Cardiac muscle cell (in vitro differentiated cells and primary cell): Measurements from ENCODE around the gene CDK5RAP2. TPM values are rescaled to one million over a fixed set of nuclear protein-coding genes. Genes with fewer than 3 reads are reported as not detected.

Experiments used
- DNase-seq, 2 donors: peaks; one replicate each; pipeline versions ENCODE4 v3.0.0 to v3.0.0-alpha.2; 2010 to 2017; ENCODE audit warnings: low read depth in 1 of 2, low spot score in 1 of 2
- H3K27ac ChIP-seq: fragments of 200-600 bp; sonication (generic); 2 replicates; pipeline ENCODE4 v1.5.1; 2016
- H3K27me3 ChIP-seq: fragments of 200-600 bp; sonication (generic); 2 replicates; pipeline ENCODE4 v1.6.0; 2016; ENCODE audit warnings: control low read depth
- H3K36me3 ChIP-seq: fragments of 200-600 bp; sonication (generic); 2 replicates; pipeline ENCODE4 v1.5.1; 2016; ENCODE audit warnings: control low read depth
- H3K4me1 ChIP-seq: fragments of 200-600 bp; sonication (generic); 2 replicates; pipeline ENCODE4 v1.8.1; 2017; ENCODE audit warnings: low read depth, mild to moderate bottlenecking, mixed run types
- H3K4me3 ChIP-seq: fragments of 200-600 bp; sonication (generic); 2 replicates; pipeline ENCODE4 v1.5.1; 2016; ENCODE audit warnings: mild to moderate bottlenecking
- H3K9me3 ChIP-seq: fragments of 200-600 bp; sonication (generic); 2 replicates; pipeline ENCODE4 v1.5.1; 2017; ENCODE audit warnings: low read depth, mild to moderate bottlenecking, control low read depth
- CTCF ChIP-seq: IDR thresholded peaks from 2 replicates; pipeline ENCODE4 v1.5.1; 2012; ENCODE audit warnings: low read depth, mild to moderate bottlenecking, low read length
- polyA plus RNA-seq: library from polyadenylated mRNA; unstranded; fragments of >200 nt; fragmentation: Nextera tagmentation; extraction: Ambion mirVana; gene quantifications from 2 replicates; pipeline ENCODE4 v1.2.1, GENCODE V29; 2016
- total RNA-seq: library from RNA; depleted of rRNA; stranded (reverse); fragments of >200 nt; gene quantifications from 2 replicates; pipeline ENCODE4 v1.2.3, GENCODE V29; 2016

The CDK5RAP2 gene
- total and polyA plus RNA-seq, 2 experiments from 2014 or later, result 33.5 to 60.4 TPM

GRCh38 chr9:120389300-120389699, 190.7 kb downstream of the CDK5RAP2 start:
- no peak for TF ChIP-seq CTCF

DNA sequence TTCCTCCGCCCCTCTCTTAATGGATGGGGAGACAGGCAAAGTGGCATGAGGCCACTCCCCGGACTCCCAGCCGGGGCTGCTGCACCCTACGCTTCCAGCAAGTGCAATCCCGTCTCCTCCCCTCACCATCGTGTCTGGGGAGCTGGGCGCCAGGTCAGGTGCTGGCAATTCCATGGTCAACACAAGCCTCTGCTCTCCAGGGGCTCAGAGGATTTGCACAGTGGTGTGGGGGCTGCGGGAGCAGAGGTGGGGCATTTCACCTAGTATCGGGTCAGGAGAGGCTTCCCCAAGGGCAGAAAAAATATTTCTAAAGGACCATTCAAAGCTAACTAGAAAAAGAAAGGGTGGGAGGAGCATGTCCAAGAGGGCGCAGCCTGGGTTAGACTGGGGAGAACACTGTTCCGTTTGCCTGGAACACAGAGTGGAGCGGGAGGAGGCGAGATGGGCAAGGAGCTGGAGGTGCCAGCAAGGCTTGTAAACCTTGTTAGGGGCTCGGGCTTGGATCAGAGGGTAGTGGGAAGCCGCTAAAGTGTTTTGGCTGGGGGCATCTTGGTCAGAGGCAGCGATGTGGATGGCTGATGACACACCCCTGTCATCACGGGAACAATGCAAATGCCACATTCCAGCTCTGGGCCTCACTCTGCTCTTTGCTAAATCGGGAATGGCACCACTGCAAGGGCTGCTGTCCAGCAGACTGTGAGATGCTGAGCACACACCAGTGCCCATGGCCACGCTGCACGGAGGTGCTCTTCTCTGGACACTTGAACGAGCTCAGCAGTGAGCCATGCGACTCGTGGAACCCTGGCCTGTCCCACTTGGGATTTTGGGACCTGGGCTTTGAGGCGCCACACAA, 191.7 kb downstream of the CDK5RAP2 start:
- no peak for TF ChIP-seq CTCF
- H3K27ac ChIP-seq, result no peak overlapping the region
- no peak overlapping the region for H3K4me3 ChIP-seq
- no peaks in the 10 kb centered on the region for H3K27me3 ChIP-seq
- H3K9me3 ChIP-seq, result no peaks in the 10 kb centered on the region
- peaks cover 10% of the 10 kb centered on the region for H3K36me3 ChIP-seq
- no peaks in the 10 kb centered on the region for H3K4me1 ChIP-seq
- DNase-seq, result peak in 1 of 2 donors; percentile 41

More at GRCh38 chr9:120389300-120389699, 190.7 kb downstream of the CDK5RAP2 start:
- no peak for DNase-seq
- H3K27me3 ChIP-seq, result no peaks in the 10 kb centered on the region
- H3K9me3 ChIP-seq, result no peaks in the 10 kb centered on the region
- H3K36me3 ChIP-seq, result peaks cover 19% of the 10 kb centered on the region
- H3K4me3 ChIP-seq, result no peak overlapping the region
- H3K27ac ChIP-seq, result no peak overlapping the region
- no peaks in the 10 kb centered on the region for H3K4me1 ChIP-seq

GRCh38 chr9:120387257-120388002, 192.5 kb downstream of the CDK5RAP2 start:
- Histone ChIP-seq H3K27me3 (no peaks in the 10 kb centered on the region), H3K4me1 (no peaks in the 10 kb centered on the region), H3K36me3 (peaks cover 4% of the 10 kb centered on the region), H3K9me3 (no peaks in the 10 kb centered on the region), H3K27ac (no peak overlapping the region), H3K4me3 (no peak overlapping the region)
- no peak for TF ChIP-seq CTCF
- no peak for DNase-seq

DNA sequence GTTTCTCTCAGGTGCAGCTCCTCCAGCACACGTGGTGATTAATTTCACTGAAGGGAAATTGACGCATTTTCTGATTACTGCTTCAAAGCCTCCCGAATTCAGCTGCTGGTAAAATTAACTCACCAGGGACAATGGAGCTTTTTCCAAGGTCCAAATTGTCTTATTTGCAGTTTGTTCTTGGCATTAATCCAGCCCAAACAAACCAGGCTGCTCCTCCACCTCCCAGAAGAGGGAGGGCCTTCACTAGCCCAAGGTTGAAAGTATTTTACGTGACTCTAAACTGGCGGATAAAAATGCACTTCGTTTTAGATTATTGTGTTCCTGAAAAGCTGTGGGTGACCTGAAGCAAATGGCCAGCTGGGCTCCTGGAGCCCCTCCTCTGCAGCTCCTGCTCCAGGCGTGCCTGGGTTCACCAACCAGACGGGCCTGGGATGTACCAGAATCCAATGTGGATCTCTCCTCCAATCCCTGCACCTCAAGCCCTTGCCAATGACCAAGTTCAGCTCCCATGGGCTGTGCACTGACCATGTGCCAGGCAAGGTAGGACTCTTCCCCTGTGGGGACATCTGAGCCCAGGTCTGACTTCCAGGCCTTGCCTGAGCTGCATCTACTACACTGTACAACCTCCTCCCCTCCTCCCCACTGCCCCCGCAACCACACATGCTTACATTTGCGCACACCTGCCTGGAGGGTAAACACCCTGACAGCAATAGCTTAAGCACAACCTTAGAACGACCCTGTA, 193.4 kb downstream of the CDK5RAP2 start:
- peak in 1 of 2 donors; percentile 83 for DNase-seq
- no peaks in the 10 kb centered on the region for H3K4me1 ChIP-seq
- peaks cover 4% of the 10 kb centered on the region for H3K36me3 ChIP-seq
- TF ChIP-seq CTCF, result no peak
- H3K4me3 ChIP-seq, result no peak overlapping the region
- no peak overlapping the region for H3K27ac ChIP-seq
- no peaks in the 10 kb centered on the region for H3K27me3 ChIP-seq
- no peaks in the 10 kb centered on the region for H3K9me3 ChIP-seq

- H3K27me3 ChIP-seq, result no peaks in the 10 kb centered on the region
- H3K4me1 ChIP-seq, result no peaks in the 10 kb centered on the region
- no peak for DNase-seq
- H3K9me3 ChIP-seq, result no peaks in the 10 kb centered on the region
- no peak overlapping the region for H3K27ac ChIP-seq
- peaks cover 4% of the 10 kb centered on the region for H3K36me3 ChIP-seq
- H3K4me3 ChIP-seq, result no peak overlapping the region
- TF ChIP-seq CTCF, result no peak
Measured at GRCh38 chr9:120385606-120386389, 194.2 kb downstream of the CDK5RAP2 start.
